Posterior cingulate gyrus (tissue), 11 donors: ENCODE data around the gene ART5.
"Not testable (repeated sequence)": the region's sequence is repeated elsewhere in the genome, so short reads cannot be mapped to it uniquely, and the experiment has no call there.

Experiments used
- DNase-seq, 10 donors: peaks; one replicate each; pipeline versions ENCODE4 v3.0.0 to v3.0.0-alpha.2; 2020 to 2021; ENCODE audit warnings: mixed read lengths in 3 of 10
- intact Hi-C: fragments of 100-400 bp; cut with DNase I; formaldehyde crosslinking; loops from one replicate; pipeline ENCODE4 v1.15.1; 2023

Gene ART5

GRCh38 chr11:3588776-3589175 is 53.0 kb downstream of the ART5 start:
- intact Hi-C loops, result loop anchor here (10.0 kb wide), 1 partner anchor 134 kb away; no protein-coding TSS in a partner anchor
- not testable (repeated sequence) for DNase-seq
